HUDEP-2 (cell line): ENCODE measurements around the gene LIPK.
A peak's percentile ranks its signal among the peaks of the same experiment; 100 is the strongest.

Experiments
- DNase-seq, 76 experiments: peaks; one replicate each; lab custom pipeline; 2025; ENCODE audit not compliant: unreplicated experiment in 76 of 76; lab: John Stamatoyannopoulos, UW

LIPK gene

DNA sequence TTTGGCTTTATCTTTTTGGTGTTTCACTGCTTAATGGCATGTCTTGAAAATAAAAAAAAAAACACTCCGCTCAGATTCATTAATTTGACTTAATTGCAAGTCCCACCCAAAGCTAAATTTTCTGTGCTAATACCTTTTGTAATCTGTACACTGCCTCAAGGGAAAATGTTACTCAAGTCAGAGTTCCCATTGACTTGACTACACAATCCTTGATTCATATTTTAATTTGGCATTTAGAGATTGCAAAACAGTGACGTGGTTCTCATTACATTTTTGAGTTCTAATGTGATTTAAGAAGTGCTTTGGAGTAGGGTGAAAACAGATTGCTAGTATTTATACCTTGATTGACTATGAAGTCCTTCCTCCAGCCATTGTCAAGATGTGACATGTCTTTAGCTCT lies 75.2 kb downstream of the LIPK start:
- no peak for DNase-seq

DNA sequence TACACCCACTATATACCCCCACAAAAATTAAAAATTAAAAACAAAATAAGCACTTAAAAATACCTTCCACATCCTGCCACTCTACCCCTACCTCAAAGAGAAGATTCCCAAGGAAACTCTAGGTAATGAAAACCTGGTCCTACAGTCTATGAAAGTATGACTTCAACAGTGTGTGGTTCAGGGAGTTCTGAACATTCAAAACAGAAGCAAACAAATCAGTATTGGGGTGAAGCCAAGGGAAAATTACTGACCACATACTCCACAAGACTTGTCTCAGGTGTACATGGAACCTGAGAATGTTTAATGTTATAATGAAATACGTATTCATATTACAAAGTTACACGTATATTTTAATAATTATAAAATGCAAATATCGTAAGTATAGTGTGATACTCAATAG lies 76.2 kb downstream of the LIPK start:
- DNase-seq: no peak

DNA sequence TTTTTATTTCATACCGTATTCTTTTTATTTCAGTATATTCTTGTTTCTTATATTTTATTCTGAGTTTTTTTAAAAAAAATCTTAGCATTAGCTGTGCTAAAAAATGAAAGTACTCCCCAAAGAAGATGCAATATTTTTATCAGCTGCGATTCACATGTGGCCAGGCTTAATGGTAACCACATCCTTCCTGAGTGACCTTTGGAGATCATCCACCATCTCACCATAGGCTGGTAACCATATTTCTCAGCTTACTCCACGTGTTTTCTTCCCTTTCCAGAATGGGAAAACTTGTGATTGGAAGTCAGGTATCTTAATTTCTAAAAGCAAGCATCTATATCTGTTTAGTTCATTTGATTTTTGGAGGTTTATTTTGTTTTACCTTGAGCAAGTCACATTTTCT lies 77.7 kb downstream of the LIPK start:
- no peak for DNase-seq

DNA sequence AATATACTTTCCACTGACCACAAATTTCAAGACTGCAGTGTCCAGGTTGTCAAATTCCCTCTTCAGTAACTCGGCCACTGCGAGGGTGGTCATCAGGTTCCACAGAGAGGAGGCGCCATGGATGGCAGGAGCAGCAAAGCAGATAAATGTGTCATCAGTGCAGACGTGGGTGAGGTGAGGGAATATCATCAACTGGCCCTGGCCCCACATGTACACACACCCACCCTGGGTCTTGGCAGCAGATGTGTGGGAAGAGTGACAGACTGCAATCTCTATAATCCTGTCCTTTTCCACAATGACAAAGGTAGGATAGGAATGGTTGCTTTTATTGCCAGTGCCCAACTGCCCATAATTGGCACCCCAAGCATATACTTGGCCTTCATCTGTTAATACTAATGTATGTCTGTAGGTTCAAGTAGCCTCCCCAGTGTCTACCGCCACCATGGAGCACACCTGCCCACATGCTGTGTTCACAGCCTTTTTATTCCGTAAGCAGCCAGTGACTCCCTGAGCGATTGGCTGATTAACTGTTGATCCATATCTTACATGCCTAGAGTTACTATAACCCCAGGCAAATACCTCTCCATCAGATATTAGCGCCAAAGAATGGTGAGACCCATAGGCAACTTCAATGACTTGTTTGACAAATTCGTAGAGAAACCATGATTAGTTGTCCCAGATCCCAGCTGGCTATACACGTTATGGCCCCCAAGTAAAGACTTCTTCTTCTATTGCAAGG lies 80.2 kb downstream of the LIPK start:
- no peak for DNase-seq

DNA sequence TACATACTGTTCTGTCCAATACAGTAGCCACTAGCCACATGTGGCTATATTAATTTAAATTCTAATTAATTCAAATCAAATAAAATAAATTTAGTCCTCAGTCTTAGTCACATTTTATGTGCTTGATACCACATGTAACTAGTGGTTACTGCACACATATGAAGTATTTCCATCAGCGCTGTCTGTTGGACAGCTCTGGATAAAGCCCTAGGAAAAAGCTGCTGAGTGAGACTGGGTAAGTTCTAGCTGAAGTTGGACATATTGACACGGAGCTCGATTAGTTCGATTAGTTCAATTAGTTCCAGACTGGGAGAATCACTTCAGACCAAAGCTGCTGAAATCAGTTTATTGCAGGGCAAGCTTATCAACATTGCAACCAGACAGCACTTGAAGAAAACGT lies 81.4 kb downstream of the LIPK start:
- DNase-seq: no peak

DNA sequence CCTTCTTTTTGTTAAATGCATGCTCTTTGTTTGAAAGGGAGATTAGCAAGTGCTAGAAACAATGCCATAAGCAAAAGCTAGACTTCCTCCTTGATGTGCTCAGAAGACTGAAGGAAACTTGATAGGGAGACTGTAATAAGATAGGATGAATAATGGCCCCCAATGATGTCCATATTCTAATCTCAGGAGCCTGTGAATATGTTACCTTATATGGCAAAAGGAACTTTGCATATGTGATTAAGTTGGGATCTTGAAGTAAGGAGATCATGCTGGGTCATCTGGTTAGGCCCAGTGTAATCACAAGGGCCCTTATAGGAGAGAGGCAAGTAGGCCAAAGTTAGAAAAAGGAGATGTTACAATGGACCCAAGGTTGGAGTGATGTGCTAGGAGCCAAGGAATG lies 82.9 kb downstream of the LIPK start:
- no peak for DNase-seq

DNA sequence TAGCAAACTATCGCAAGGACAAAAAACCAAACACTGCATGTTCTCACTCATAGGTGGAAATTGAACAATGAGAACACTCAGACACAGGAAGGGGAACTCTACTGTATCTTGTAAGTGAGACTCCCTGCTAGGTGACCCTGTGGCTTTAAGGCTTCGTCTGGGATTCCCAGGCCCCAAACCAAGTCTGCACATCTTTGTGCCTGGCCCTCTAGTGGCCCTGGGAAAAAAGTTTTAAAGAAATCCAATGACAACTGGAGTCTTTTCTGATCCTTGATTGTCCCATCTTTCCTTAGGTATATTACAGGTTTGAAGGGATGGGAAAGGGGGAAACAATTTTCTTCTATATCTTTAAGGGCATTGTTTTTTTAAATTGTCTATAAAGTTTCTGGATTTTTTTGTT lies 85.9 kb downstream of the LIPK start:
- peak in 11 of 76 experiments; percentile 0 to 27 (median 2) for DNase-seq

DNA sequence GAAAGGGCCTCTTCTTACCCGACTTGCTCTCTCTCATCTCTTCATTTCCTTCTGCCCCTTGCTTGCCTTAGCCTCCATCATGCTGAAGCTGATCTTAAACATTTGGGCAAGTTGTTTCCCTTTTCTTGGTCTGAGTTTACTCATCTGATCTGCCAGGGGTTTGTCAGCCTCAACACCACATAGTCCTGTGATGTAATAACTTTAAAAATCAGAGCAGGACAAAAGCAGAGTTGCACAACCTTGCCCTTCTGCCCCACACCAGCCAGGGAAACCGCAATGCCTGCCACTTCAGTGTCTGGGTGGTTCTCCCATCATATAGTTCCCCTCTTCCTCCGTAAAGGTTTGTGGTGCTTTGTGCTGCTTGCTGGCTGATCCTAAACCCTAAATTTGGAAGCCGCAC lies 86.6 kb downstream of the LIPK start:
- DNase-seq: no peak

DNA sequence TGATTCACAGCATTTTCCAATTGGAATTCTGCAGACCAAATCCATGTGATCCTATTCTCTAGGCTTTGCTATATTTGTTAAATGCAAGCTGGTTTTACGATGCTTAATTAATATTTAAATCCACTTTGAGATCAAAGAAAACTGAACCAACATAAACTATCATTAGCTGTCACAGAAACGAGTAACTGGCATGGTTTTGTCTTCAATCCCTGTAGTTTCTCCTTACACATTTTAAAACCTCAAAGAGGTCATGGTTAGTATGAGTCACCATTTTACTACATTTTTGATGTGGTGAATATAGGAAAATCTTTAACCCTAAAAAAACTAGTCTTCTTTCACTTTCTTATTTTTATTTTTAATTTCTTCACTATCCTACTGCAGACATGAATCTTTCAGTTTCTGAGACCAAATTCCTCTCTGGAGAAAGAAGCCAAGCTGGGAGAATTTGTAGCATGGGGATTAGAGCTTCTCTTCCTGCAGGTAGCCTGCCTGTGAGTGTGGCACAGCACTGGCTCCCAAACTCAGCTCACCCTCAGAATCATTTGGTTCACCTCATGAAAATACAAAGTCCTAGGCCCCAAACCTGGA lies 87.8 kb downstream of the LIPK start:
- DNase-seq: no peak

DNA sequence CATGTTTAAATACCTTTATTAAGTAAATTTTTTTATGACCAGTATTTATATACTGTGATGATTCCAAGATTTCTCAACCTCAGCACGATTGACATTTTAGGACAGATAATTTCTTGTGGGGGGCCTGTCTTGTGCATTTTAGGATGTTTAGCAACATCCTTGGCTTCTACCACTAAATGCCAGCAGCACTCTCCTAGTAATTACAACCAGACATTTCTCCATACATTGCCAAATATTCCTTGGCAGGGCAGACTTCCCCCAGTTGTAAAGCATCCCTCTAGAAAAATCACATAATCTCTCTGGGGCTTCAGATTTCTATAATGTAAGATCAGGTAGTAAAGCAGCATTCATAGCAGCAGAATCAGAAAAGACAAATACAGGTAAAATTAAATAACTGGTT lies 88.7 kb downstream of the LIPK start:
- no peak for DNase-seq

DNA sequence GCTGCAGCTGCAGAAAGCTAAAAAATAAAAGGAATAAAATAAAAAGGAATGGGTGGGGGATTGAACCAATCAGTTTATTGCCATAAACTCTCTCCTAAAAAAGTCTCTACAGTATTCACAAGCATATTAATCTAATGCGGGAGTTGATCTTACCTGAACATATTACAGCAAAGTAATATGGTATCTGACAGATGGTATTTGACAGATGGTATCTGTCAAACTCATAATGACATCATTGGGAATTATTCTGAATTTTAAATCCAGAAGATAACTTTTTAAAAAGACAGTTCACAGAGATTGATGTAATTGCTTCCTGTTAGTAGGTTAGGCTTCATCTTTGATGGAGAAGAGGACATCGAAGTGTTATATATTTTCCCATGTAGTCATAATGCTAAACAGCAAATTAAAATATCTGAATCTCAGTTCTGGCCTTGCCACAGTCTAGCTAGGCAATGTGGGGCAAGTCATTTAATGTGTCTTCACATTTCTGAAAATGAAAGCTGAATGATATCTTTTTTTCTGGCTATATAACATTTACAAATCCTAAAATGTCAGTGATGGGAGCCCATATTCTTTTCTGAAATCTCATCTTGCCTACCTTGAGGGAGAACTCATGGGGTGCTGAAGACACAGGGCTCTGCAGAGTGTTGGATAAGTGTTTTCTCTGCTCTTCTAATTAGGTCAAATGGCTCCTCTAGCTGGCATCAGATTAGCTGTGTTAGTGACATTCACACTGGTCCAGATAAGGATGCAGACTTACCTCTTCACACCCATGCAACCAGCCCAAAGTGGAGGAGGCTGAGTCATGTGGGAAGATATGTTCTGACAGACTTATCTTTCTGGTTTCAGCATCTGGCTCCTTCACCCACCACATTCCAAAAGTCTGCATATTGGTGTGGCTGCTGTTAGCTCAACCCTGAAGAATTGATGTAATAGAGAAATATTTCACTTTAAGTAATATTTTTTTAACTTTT lies 94.4 kb downstream of the LIPK start:
- peak in 68 of 76 experiments; percentile 7 to 87 (median 54) for DNase-seq
